NB4 (cell line): ENCODE measurements around the gene MYCBP.

ENCODE experiments used
- DNase-seq: peaks from one replicate; pipeline ENCODE4 v3.0.0; 2010; ENCODE audit warnings: low read depth
- H3K4me3 ChIP-seq: one replicate; pipeline ENCODE4 v1.5.1; 2011; ENCODE audit warnings: mild to moderate bottlenecking, low read depth, low read length, moderate library complexity
- CTCF ChIP-seq: IDR thresholded peaks from one replicate; pipeline ENCODE4 v1.5.1; 2012; ENCODE audit warnings: low read depth, low read length
- MAX ChIP-seq: IDR thresholded peaks from 2 replicates; pipeline ENCODE4 v1.6.1; 2011; ENCODE audit warnings: low read depth, low read length
- MYC ChIP-seq: IDR thresholded peaks from 2 replicates; pipeline ENCODE4 v1.6.1; 2011; ENCODE audit warnings: low read depth, low read length
- POLR2A ChIP-seq: IDR thresholded peaks from 2 replicates; pipeline ENCODE4 v1.6.1; 2011; ENCODE audit warnings: mild to moderate bottlenecking; ENCODE audit not compliant: insufficient read length; ENCODE audit errors: extremely low read depth

The MYCBP gene

GRCh38 chr1:38826886-38827285, 46.3 kb downstream of the MYCBP start:
- TF ChIP-seq MYC = no peak
- no peak for TF ChIP-seq MAX
- TF ChIP-seq POLR2A = no peak
- TF ChIP-seq CTCF = no peak
- no peak overlapping the region for H3K4me3 ChIP-seq
- no peak for DNase-seq

- DNase-seq = no peak
- TF ChIP-seq CTCF = no peak
- TF ChIP-seq POLR2A = no peak
- no peak for TF ChIP-seq MAX
- no peak for TF ChIP-seq MYC
These were observed 46.9 kb downstream of the MYCBP start for GRCh38 chr1:38826262-38826661.

GRCh38 chr1:38820860-38821259, 52.3 kb downstream of the MYCBP start:
- H3K4me3 ChIP-seq = no peak overlapping the region
- DNase-seq = no peak
- TF ChIP-seq CTCF (no peak), MAX (no peak), MYC (no peak)

More at GRCh38 chr1:38826262-38826661, 46.9 kb downstream of the MYCBP start:
- no peak overlapping the region for H3K4me3 ChIP-seq

GRCh38 chr1:38819516-38819915, 53.6 kb downstream of the MYCBP start:
- TF ChIP-seq MAX (no peak), POLR2A (no peak), MYC (no peak)
- DNase-seq = no peak
- no peak overlapping the region for H3K4me3 ChIP-seq

- H3K4me3 ChIP-seq = no peak overlapping the region
- TF ChIP-seq CTCF = no peak
- no peak for TF ChIP-seq MYC
- TF ChIP-seq MAX = no peak
- no peak for TF ChIP-seq POLR2A
These were observed 54.1 kb downstream of the MYCBP start for GRCh38 chr1:38819040-38819439.

GRCh38 chr1:38818175-38818976, 54.8 kb downstream of the MYCBP start:
- H3K4me3 ChIP-seq = no peak overlapping the region
- DNase-seq = peak; percentile 33
- no peak for TF ChIP-seq POLR2A
- peak; percentile 45 for TF ChIP-seq CTCF

More at GRCh38 chr1:38819040-38819439, 54.1 kb downstream of the MYCBP start:
- no peak for DNase-seq
